Endothelial cell of umbilical vein (primary cell): Measurements from ENCODE around the gene P2RX3. TPM values are rescaled to one million over a fixed set of nuclear protein-coding genes. Genes with fewer than 3 reads are reported as not detected.
"Not testable (repeated sequence)": the region's sequence is repeated elsewhere in the genome, so short reads cannot be mapped to it uniquely, and the experiment has no call there.

ENCODE experiments used
- BruUV-seq: library from RNA; stranded (reverse); fragments of 400-500 nt; replicated peaks from 2 replicates; lab custom pipeline; 2021; lab: Mats Ljungman, UMichigan
- CTCF ChIA-PET: fragments of 300-600, 350-600 bp; sonication (Branson Sonifier 250); formaldehyde crosslinking; loops from one replicate; lab custom pipeline; 2021; ENCODE audit warnings: antibody characterized with exemption, inconsistent platforms; lab: Charles Lee
- POLR2A ChIA-PET: fragments of 300-600, 350-600 bp; sonication (Branson Sonifier 250); formaldehyde crosslinking; loops from one replicate; lab custom pipeline; 2021; ENCODE audit warnings: antibody characterized with exemption, inconsistent platforms; lab: Charles Lee
- DNase-seq: peaks from one replicate; pipeline ENCODE4 v3.0.0-alpha.2; 2011; ENCODE audit warnings: low read depth, low spot score
- FAIRE-seq: peaks from 2 replicates; lab custom pipeline; 2011; peaks lifted over from hg19 to GRCh38; lab: Jason Lieb, UNC
- H2AFZ ChIP-seq: 2 replicates; pipeline ENCODE4 v1.6.0; 2012; ENCODE audit warnings: low read depth, low read length, control low read depth, inconsistent platforms
- H3K27ac ChIP-seq: 2 replicates; pipeline ENCODE4 v1.5.1; 2011; ENCODE audit warnings: low read depth, mild to moderate bottlenecking, control low read depth, low read length, moderate library complexity; ENCODE audit not compliant: insufficient read depth
- H3K27me3 ChIP-seq, 2 experiments: 2 replicates each; pipeline versions ENCODE4 v1.6.0 to v1.6.1; 2011; ENCODE audit warnings: low read length in 2 of 2, mixed read lengths in 1 of 2; ENCODE audit not compliant: control insufficient read depth in 2 of 2, insufficient read depth in 2 of 2
- H3K36me3 ChIP-seq, 2 experiments: 2 replicates in 1 of 2; 3 replicates in 1 of 2; pipeline ENCODE4 v1.5.1; 2011; ENCODE audit warnings: low read length in 2 of 2, mild to moderate bottlenecking in 1 of 2, moderate library complexity in 1 of 2; ENCODE audit not compliant: control insufficient read depth in 2 of 2, insufficient read depth in 2 of 2; ENCODE audit errors: extremely low read depth in 1 of 2
- H3K4me1 ChIP-seq: 3 replicates; pipeline ENCODE4 v1.5.1; 2011; ENCODE audit warnings: mild to moderate bottlenecking, low read length; ENCODE audit not compliant: control insufficient read depth, insufficient read depth; ENCODE audit errors: extremely low read depth
- H3K4me2 ChIP-seq: 2 replicates; pipeline ENCODE4 v1.6.1; 2011; ENCODE audit warnings: low read length, control low read depth, mixed read lengths; ENCODE audit not compliant: insufficient read depth
- H3K4me3 ChIP-seq, 3 experiments: fragments of 200-600 bp in 1 of 3; sonication (generic), shearing (Covaris generic) in 1 of 3; replicated peaks in 1 of 3; 2 replicates each; pipeline ENCODE4 v1.5.1; 2011 to 2016; ENCODE audit warnings: control low read depth in 3 of 3, low read length in 3 of 3, mild to moderate bottlenecking in 2 of 3, inconsistent platforms in 1 of 3, low read depth in 1 of 3, moderate library complexity in 1 of 3; ENCODE audit not compliant: insufficient read depth in 1 of 3
- H3K79me2 ChIP-seq: 2 replicates; pipeline ENCODE4 v1.6.0; 2012; ENCODE audit warnings: low read length, inconsistent platforms; ENCODE audit not compliant: control insufficient read depth, insufficient read depth
- H3K9ac ChIP-seq: replicated peaks from 2 replicates; pipeline ENCODE3; 2011; ENCODE audit warnings: low read length, control low read depth; ENCODE audit not compliant: insufficient read depth; ENCODE audit errors: extremely low read depth
- H3K9me1 ChIP-seq: replicated peaks from 3 replicates; pipeline ENCODE4 v1.6.0; 2011; ENCODE audit warnings: mild to moderate bottlenecking, low read length; ENCODE audit not compliant: control insufficient read depth, insufficient read depth; ENCODE audit errors: extremely low read depth
- H3K9me3 ChIP-seq: replicated peaks from 2 replicates; pipeline ENCODE4 v1.5.1; 2012; ENCODE audit warnings: low read length, inconsistent platforms; ENCODE audit not compliant: control insufficient read depth, insufficient read depth
- H4K20me1 ChIP-seq: replicated peaks from 2 replicates; pipeline ENCODE3; 2011; ENCODE audit warnings: mild to moderate bottlenecking, low read length; ENCODE audit not compliant: control insufficient read depth, insufficient read depth; ENCODE audit errors: extremely low read depth
- CTCF ChIP-seq, 2 donors: IDR thresholded peaks; 1 replicate in 1 of 2; 2 replicates in 1 of 2; pipeline ENCODE4 v1.5.1; 2011; ENCODE audit warnings: low read length in 2 of 2, mild to moderate bottlenecking in 2 of 2, moderate library complexity in 2 of 2, control low read depth in 1 of 2, inconsistent platforms in 1 of 2, low read depth in 1 of 2; ENCODE audit not compliant: insufficient read depth in 1 of 2; ENCODE audit errors: extremely low read depth in 1 of 2
- EZH2 ChIP-seq: IDR thresholded peaks from 2 replicates; pipeline ENCODE4 v1.6.1; 2012; ENCODE audit warnings: borderline replicate concordance, low read depth, mild to moderate bottlenecking, moderate library complexity, low read length, inconsistent platforms; ENCODE audit not compliant: severe bottlenecking
- FOS ChIP-seq: IDR thresholded peaks from 2 replicates; pipeline ENCODE4 v1.6.1; 2011; ENCODE audit warnings: mild to moderate bottlenecking, low read length, moderate library complexity, borderline replicate concordance; ENCODE audit not compliant: insufficient read depth
- GATA2 ChIP-seq: IDR thresholded peaks from 2 replicates; pipeline ENCODE4 v1.7.0; 2011; ENCODE audit warnings: low read depth, mild to moderate bottlenecking, moderate library complexity, mixed read lengths, low read length; ENCODE audit not compliant: insufficient read length, insufficient read depth
- JUN ChIP-seq: IDR thresholded peaks from 2 replicates; pipeline ENCODE4 v1.6.1; 2011; ENCODE audit warnings: borderline replicate concordance, low read depth; ENCODE audit not compliant: insufficient read length, insufficient read depth
- MYC ChIP-seq: IDR thresholded peaks from one replicate; pipeline ENCODE4 v1.6.1; 2011; ENCODE audit warnings: mild to moderate bottlenecking, low read depth, low read length
- POLR2A ChIP-seq: IDR thresholded peaks from 2 replicates; pipeline ENCODE4 v1.6.1; 2012; ENCODE audit warnings: low read depth, mild to moderate bottlenecking, control low read depth, low read length
- POLR2AphosphoS5 ChIP-seq: IDR thresholded peaks from 2 replicates; pipeline ENCODE4 v1.6.1; 2012; ENCODE audit warnings: low read depth, mild to moderate bottlenecking, control low read depth, low read length, moderate library complexity; ENCODE audit not compliant: insufficient read depth
- dilution Hi-C: fragments of 300-500 bp; cut with MboI; formaldehyde crosslinking; loops from one replicate; pipeline ENCODE4 v1.15.0; 2019; ENCODE audit warnings: low sequenced_read_pairs; ENCODE audit not compliant: extremely low pct_ligation_motif_present
- intact Hi-C: fragments of 100-400 bp; cut with micrococcal nuclease; formaldehyde crosslinking; loops from one replicate; pipeline ENCODE4 v1.10.0; 2022
- polyA plus RNA-seq, 4 experiments: library from polyadenylated mRNA; depleted of rRNA in 3 of 4; stranded (reverse) in 3 of 4; unstranded in 1 of 4; fragments of >200 nt; gene quantifications; 2 replicates each; pipeline versions ENCODE4 v1.2.1 to v1.2.3, GENCODE V29; 2011 to 2012; ENCODE audit warnings: missing spikeins in 1 of 4
- total RNA-seq: library from RNA; stranded (reverse); gene quantifications from 2 replicates; pipeline ENCODE4 v1.2.3, GENCODE V29; 2021
- TF ChIP-seq, protein P1 (sequence below): IDR thresholded peaks from 2 replicates; pipeline ENCODE4 v1.6.1; 2011; ENCODE audit not compliant: insufficient read depth, insufficient read length

P2RX3 gene
- total and polyA plus RNA-seq, 2 donors (not counting 3 experiments of a cell fraction or from before 2014, with no cell fraction given), result not detected

- H3K4me3 ChIP-seq, result peak overlapping the region in 2 of 3 experiments; percentile 55 to 58
- TF ChIP-seq EZH2, result no peak
- TF ChIP-seq GATA2, result no peak
- no peak for TF ChIP-seq POLR2AphosphoS5
- no peak for TF ChIP-seq FOS
- no peak for TF ChIP-seq JUN
- no peak for TF ChIP-seq POLR2A
- no peak for TF ChIP-seq CTCF (IDR thresholded peaks at IDR 0.05; ENCODE audit: extremely low read depth in 1 of 2, insufficient read depth in 1 of 2, low read depth in 1 of 2, low read length in 2 of 2)
- no peak for TF ChIP-seq MYC
- TF ChIP-seq, protein P1, sequence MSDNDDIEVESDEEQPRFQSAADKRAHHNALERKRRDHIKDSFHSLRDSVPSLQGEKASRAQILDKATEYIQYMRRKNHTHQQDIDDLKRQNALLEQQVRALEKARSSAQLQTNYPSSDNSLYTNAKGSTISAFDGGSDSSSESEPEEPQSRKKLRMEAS, result no peak
- DNase-seq (no peak), FAIRE-seq (no peak)
- BruUV-seq, result TSS peak; percentile 94
- H3K4me2 ChIP-seq, result peak overlapping the region; percentile 79
- dilution Hi-C loops (no loop called here), intact Hi-C loops (loop anchor here (5.0 kb wide), 1 partner anchor 331 kb away; the partner anchor contains the start of gene ZDHHC5)
- no peaks in the 10 kb centered on the region for H4K20me1 ChIP-seq
- H3K79me2 ChIP-seq, result peaks cover 28% of the 10 kb centered on the region
- peak overlapping the region; percentile 47 for H3K27ac ChIP-seq
- POLR2A ChIA-PET, result interaction anchor here (0.9 to 1.1 kb wide), 4 partner anchors 10 to 63 kb away, joined by 3 to 4 read pairs (median 3); no protein-coding TSS in a partner anchor
- H3K9me3 ChIP-seq, result no peaks in the 10 kb centered on the region
- peaks cover 11 to 16% of the 10 kb centered on the region in 2 experiments for H3K36me3 ChIP-seq
- CTCF ChIA-PET, result interaction anchor here (0.9 to 1.6 kb wide), 9 partner anchors 10 to 495 kb away, joined by 3 to 10 read pairs (median 5); no protein-coding TSS in a partner anchor
- peak overlapping the region; percentile 83 for H2AFZ ChIP-seq
- H3K9me1 ChIP-seq, result no peaks in the 10 kb centered on the region
- peaks cover 4 to 9% of the 10 kb centered on the region in 2 experiments for H3K27me3 ChIP-seq
- peak overlapping the region; percentile 85 for H3K9ac ChIP-seq
- H3K4me1 ChIP-seq, result peaks cover 17% of the 10 kb centered on the region
These were observed 2.0 kb upstream of the P2RX3 start for GRCh38 chr11:57336111-57336666.

DNA sequence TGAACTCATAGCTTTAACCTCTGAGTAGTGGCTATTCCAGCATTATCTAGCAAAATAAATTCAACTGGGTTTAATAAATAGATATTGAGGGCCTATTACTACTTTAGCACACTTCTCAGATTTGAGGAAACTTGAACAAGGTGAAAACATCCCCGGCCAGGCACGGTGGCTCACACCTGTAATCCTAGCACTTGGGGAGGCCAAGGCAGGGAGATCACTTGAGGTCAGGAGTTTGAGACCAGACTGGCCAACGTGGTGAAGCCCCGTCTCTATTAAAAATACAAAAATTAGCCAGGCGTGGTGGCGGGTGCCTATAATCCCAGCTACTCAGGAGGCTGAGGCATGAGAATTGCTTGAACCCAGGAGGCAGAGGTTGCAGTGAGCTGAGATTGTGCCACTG lies 1.3 kb upstream of the P2RX3 start:
- H3K27me3 ChIP-seq, H4K20me1 ChIP-seq, H3K9ac ChIP-seq, BruUV-seq, H3K4me3 ChIP-seq, H3K4me2 ChIP-seq, H2AFZ ChIP-seq, FAIRE-seq, DNase-seq, dilution Hi-C loops, H3K27ac ChIP-seq, H3K9me1 ChIP-seq, H3K9me3 ChIP-seq: not testable (repeated sequence)
- ChIA-PET POLR2A (interaction anchor here (0.6 kb wide), 1 partner anchor 203 kb away, joined by 4 read pairs; no protein-coding TSS in a partner anchor), CTCF (interaction anchor here (0.8 to 1.6 kb wide), 2 partner anchors 9 kb away, joined by 3 to 10 read pairs; no protein-coding TSS in a partner anchor)
- peaks cover 8 to 11% of the 10 kb centered on the region in 2 experiments for H3K36me3 ChIP-seq
- intact Hi-C loops, result loop anchor here (5.0 kb wide), 1 partner anchor 330 kb away; the partner anchor contains the start of gene ZDHHC5
- peaks cover 28% of the 10 kb centered on the region for H3K79me2 ChIP-seq
- H3K4me1 ChIP-seq, result peaks cover 17% of the 10 kb centered on the region
